NCI-H1694 (cell line): ENCODE results near the gene GRID2.
A peak's percentile ranks its signal among the peaks of the same experiment; 100 is the strongest.

ENCODE experiments used
- DNase-seq: peaks from one replicate; lab custom pipeline; 2025; lab: John Stamatoyannopoulos, UW

GRID2 gene

GRCh38 chr4:92524131-92524530 lies 220.4 kb downstream of the GRID2 start:
- no peak for DNase-seq

- no peak for DNase-seq
These were observed 224.8 kb downstream of the GRID2 start for GRCh38 chr4:92528541-92528940.

- DNase-seq: no peak
These were observed 225.7 kb downstream of the GRID2 start for GRCh38 chr4:92529510-92529909.

GRCh38 chr4:92535599-92535998 lies 231.8 kb downstream of the GRID2 start:
- DNase-seq: no peak

GRCh38 chr4:92551616-92552015 lies 247.8 kb downstream of the GRID2 start:
- no peak for DNase-seq

- no peak for DNase-seq
These were observed 262.5 kb downstream of the GRID2 start for GRCh38 chr4:92566269-92566668.

GRCh38 chr4:92580816-92581215 lies 277.1 kb downstream of the GRID2 start:
- DNase-seq: no peak

- DNase-seq: no peak
These were observed 295.3 kb downstream of the GRID2 start for GRCh38 chr4:92599044-92599443.

- DNase-seq: no peak
These were observed 296.9 kb downstream of the GRID2 start for GRCh38 chr4:92600638-92601037.

GRCh38 chr4:92606227-92606626 lies 302.5 kb downstream of the GRID2 start:
- DNase-seq: no peak

- DNase-seq: no peak
These were observed 311.3 kb downstream of the GRID2 start for GRCh38 chr4:92615049-92615448.

GRCh38 chr4:92618968-92619367 lies 315.2 kb downstream of the GRID2 start:
- no peak for DNase-seq

- no peak for DNase-seq
These were observed 325.5 kb downstream of the GRID2 start for GRCh38 chr4:92629302-92629701.

- no peak for DNase-seq
These were observed 331.1 kb downstream of the GRID2 start for GRCh38 chr4:92634882-92635281.

- peak; percentile 68 for DNase-seq
These were observed 332.5 kb downstream of the GRID2 start for GRCh38 chr4:92636038-92636806.

GRCh38 chr4:92641409-92641808 lies 337.6 kb downstream of the GRID2 start:
- no peak for DNase-seq

GRCh38 chr4:92646826-92647225 lies 343.1 kb downstream of the GRID2 start:
- no peak for DNase-seq

- DNase-seq: no peak
These were observed 347.8 kb downstream of the GRID2 start for GRCh38 chr4:92651536-92651935.

GRCh38 chr4:92654084-92654483 lies 350.3 kb downstream of the GRID2 start:
- no peak for DNase-seq

GRCh38 chr4:92657695-92658094 lies 353.9 kb downstream of the GRID2 start:
- no peak for DNase-seq

- DNase-seq: no peak
These were observed 354.6 kb downstream of the GRID2 start for GRCh38 chr4:92658318-92658717.

- no peak for DNase-seq
These were observed 374.0 kb downstream of the GRID2 start for GRCh38 chr4:92677805-92678204.

GRCh38 chr4:92678292-92678691 lies 374.5 kb downstream of the GRID2 start:
- no peak for DNase-seq

GRCh38 chr4:92679149-92679548 lies 375.4 kb downstream of the GRID2 start:
- no peak for DNase-seq
